Measurements from ENCODE around the gene EFHB. TPM values are rescaled to one million over a fixed set of nuclear protein-coding genes. Genes with fewer than 3 reads are reported as not detected.

EFHB gene
- total RNA-seq (2014; rRNA removed; shearing (Covaris generic)) = 1.8 TPM in 1 of 2 replicates, not detected in the other
- 1.1 TPM in 1 of 2 replicates, not detected in the other for polyA plus RNA-seq (2015; cell fraction: cytosol; rRNA removed)
- 3.3 TPM in 1 of 2 replicates, not detected in the other for polyA plus RNA-seq (2015; cell fraction: nucleus; rRNA removed)

DNA sequence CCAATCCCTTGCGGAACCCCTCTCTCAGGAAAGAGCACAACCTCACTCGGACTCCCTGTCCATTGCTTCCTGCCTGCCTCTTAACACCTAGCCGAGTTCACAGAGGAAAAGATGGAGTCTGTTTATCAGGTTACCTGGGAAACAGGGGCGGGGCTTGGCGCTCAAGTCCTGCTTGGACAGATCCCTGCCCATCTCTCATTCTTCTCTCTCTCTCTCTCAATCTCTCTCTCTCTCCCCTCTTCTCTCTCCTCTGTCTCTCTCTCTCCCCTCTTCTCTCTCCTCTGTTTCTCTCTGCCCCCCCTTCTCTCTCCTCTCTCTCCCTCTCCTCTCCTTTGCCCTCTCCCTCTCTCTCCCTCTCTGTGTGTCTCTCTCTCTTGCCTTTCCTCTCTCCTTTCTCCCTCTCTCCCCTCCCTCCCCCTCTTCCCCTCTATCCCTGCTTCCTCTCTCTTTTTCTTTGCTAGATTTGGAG, at the start of gene EFHB:
Gene EFHB (minus strand): TSS at position 120 of the 469 bp plus-strand sequence. CDS start 199 bp downstream, outside the sequence.
- peak; percentile 17 for DNase-seq (ENCODE audit: low read depth)

- DNase-seq (ENCODE audit: low read depth) = no peak
Observed at GRCh38 chr3:19972054-19972453, 38.0 kb upstream of the EFHB start.

DNA sequence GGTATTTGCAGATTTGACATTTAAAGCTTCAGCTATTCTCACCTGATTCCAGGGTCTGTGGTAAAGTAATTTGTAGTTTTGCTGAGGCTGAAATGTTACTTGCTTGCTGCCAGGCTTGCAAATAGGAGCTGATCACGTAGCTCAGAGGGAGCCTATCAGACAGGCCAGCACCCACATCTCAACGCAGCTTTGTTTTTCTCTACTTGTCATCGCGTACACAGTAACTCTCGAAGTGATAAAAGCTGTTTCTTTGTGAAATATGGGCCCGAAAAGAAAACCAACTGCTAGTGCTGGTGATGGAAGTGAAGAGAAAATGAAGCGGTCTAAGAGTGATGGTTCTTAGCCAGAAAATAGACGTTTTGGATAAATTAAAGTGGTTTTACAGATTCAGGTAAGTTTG, 36.3 kb upstream of the EFHB start:
- no peak for DNase-seq (ENCODE audit: low read depth)

DNA sequence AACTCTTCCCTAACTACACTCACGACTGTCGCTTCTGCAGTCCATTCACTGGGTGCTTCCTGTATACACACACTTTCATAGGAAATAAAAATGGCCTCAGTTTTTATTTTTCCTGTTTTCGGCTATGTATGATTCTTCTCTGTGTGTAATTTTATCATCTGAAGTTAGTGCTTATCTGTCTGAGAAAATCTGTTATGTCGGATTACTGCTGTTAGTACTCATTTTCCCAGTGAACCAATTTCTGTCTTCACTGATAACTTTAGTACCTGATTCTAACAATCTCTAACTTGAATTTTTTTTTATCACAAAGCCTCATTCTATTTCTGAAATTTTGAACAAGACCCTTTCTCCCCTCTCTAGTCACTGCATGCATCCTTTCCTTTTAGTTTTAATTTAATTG, 33.8 kb upstream of the EFHB start:
- DNase-seq (ENCODE audit: low read depth) = no peak

DNA sequence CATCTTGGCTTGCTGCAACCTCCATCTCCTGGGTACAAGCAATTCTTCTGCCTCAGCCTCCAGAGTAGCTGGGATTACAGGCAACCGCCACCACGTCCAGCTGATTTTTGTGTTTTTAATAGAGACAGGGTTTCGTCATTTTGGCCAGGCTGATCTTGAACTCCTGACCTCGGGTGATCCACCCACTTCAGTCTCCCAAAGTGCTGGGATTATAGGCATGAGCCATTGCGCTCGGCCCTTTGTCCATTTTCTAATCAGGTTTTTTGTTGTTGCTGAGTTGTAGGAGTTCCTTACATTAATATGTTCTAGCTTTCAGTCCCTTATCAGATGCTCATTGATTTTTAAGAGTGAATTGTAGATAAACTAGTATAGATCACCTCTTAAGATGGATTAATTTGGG, 33.2 kb upstream of the EFHB start:
- DNase-seq (ENCODE audit: low read depth) = no peak

DNA sequence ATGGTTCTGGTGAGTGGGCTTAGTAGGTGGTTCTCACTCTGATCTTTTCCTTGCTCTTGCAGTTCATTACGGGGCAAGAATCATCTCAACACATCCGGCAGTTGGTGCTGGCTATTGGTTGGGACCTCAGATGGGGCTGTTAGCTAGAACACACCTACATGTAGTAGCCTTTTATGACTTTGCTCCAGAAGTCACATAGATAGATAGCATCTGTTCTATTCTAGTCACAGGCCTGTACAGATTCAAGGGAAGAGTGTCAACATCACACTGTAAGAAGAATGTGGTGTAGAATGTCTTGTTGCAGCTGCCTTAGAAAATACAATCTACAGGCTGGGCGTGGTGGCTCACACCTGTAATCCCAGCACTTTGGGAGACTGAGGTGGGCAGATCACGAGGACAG, 27.9 kb upstream of the EFHB start:
- no peak for DNase-seq (ENCODE audit: low read depth)

- no peak for DNase-seq (ENCODE audit: low read depth)
Observed at GRCh38 chr3:19960696-19961095, 26.7 kb upstream of the EFHB start.

- no peak for DNase-seq (ENCODE audit: low read depth)
Observed at GRCh38 chr3:19959505-19959904, 25.5 kb upstream of the EFHB start.

DNA sequence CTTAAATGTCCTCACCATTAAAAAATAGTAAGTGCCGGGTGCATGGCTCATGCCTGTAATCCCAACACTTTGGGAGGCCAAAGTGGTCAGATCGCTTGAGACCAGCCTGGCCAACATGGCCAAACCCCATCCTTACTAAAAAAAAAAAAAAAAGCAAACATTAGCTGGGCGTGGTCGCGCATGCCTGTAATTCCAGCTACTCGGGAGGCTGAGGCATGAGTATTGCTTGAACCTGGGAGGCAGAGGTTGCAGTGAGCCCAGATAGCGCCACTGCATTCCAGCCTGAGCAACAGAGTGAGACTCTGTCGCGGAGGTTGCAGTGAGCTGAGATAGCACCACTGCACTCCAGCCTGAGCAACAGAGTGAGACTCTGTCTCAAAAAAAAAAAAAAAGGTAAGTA, 23.3 kb upstream of the EFHB start:
- DNase-seq (ENCODE audit: low read depth) = peak; percentile 1

GRCh38 chr3:19954676-19955075, 20.7 kb upstream of the EFHB start:
- no peak for DNase-seq (ENCODE audit: low read depth)

- DNase-seq (ENCODE audit: low read depth) = no peak
Observed at GRCh38 chr3:19950316-19950715, 16.3 kb upstream of the EFHB start.

GRCh38 chr3:19948226-19948591, 14.2 kb upstream of the EFHB start:
- no peak for DNase-seq (ENCODE audit: low read depth)

DNA sequence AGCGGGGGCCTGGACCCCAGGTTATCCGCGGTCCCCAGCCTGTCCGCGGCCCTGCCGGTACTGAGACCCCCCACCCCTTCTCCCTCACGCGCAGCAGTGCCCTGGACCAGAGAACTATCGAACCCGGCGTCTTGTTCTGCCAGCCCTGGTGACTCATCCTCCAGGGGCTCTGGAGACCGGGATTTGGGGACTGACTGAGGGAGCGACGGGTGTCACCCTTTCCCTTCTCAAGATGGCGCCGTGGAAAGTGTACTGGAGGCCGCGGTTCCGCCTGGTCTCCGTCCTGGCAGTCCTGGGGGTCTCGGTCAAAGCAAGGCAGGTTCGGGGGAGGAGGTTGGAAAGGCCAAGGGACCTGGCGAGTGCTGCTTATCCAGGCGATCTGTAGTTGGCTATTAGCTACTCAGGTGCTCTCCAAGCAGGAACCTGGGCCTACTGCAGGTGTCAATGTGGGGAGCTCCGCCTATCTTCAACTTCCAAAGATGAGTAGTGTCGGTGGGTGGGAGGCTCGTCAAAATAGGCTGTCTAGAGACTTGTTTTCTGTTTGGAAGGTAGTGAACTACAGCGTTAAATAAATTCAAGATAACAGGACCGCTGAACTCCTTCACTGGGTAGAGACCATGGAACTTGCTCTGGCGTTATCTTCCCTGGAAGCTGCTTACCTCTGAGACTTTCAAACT, 13.7 kb upstream of the EFHB start:
- peak; percentile 51 for DNase-seq (ENCODE audit: low read depth)

GRCh38 chr3:19946832-19947548, 13.0 kb upstream of the EFHB start, which contains the start of gene RAB5A:
RAB5A (plus strand) TSS chr3:19947097; CDS start chr3:19950899, 3,802 bp downstream.
- peak; percentile 99 for DNase-seq (ENCODE audit: low read depth)

- DNase-seq (ENCODE audit: low read depth) = no peak
Observed at GRCh38 chr3:19945969-19946831, 12.2 kb upstream of the EFHB start.

DNA sequence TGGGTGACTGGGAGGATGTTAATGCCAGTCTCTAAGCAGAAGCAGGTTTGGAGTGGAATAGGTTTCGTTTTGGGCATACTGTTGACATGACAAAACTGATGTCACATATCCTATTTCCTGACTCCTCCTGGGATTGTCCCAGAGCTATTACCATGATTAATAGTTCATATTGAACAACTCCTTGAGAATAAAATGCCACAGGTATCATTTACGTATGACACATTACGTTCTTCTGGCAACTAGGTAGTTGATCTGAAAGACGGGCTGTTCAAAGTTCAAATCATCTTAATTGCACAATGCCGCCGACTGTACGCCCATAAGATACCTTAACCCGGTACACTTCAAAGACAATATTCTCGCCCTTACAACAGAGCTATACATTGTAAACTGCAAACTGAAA, 11.5 kb upstream of the EFHB start:
- no peak for DNase-seq (ENCODE audit: low read depth)

DNA sequence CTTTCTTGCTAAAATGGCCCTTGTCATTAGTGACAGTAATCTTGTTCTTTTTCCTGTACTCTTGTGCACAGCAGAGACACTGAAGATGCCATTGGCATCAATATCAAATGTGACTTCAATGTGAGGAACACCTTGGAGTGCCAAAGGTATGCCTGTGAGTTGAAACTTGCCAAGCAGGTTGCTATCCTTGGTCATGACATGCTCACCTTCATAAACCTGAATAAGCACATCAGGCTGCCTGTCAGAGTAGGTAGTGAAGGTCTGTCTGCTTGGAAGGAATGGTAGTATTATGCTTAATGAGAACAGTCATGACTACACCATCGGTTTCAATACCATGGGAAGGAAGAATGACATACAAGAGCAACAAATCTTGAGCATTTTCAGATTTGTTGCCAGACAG, 6.6 kb upstream of the EFHB start:
- no peak for DNase-seq (ENCODE audit: low read depth)

GRCh38 chr3:19938295-19938627, 4.2 kb upstream of the EFHB start:
- DNase-seq (ENCODE audit: low read depth) = no peak

DNA sequence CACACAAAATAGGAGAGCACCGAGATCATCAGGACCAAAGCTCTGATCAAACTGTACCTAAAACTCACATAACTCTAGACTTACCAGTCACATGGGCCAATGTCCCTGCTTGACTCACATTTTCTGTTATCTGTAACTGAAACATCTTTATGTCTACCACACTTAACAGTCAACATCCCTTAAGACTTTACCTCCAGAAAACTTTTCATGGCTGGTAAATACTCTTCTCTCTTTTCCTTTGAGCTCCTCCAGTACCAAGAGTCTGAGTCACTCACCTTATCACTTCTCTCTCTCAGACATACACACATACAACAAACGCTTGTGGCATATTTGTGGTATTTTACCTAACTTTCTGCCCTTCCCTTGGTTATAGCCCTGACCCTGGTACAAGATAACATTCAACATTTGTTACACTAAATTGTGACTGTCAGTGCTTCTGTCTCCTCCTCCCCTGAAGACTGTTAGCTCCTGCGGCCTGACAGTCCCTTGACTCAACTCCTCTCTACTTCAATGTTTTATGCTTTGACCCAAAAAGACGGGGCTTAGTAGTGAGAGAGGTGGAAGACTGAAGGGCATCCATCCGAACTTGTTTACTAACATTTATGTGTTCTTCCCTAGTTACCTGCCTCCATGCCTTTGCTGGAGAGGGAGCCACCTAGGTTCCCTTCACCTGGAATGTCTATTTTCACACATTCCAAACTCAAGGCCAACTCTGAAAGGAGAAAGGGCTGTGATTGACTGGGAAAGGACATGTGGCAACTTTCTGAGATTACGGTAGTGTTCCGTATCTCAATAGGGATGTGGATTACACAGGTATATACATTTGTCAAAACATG, 3.7 kb upstream of the EFHB start:
- DNase-seq (ENCODE audit: low read depth) = peak; percentile 64

DNA sequence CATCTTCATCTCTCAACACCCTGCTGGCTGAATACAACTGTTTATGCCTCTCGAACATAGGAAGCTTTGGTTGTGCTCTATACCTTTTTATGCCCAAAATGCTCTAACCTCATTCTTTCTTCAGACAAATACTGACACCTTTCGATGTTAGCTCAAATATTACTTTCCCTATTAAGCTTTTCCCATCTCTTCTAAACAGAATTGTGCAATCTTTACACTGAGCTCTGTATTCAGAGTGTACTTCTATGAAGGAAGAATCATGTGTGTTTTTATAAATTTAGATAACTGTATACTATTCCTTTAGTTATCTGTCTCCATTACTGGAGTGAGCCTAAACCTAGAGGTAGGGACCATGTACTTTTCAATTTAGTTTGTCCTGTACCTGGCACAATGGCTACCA, 1.6 kb downstream of the EFHB start:
- DNase-seq (ENCODE audit: low read depth) = no peak

- DNase-seq (ENCODE audit: low read depth) = peak; percentile 53
Observed at GRCh38 chr3:19931767-19932188, 2.2 kb downstream of the EFHB start.

All from HT1080 (cell line).